ENCODE results near the gene PLAAT3.
"Not testable (repeated sequence)": the region's sequence is repeated elsewhere in the genome, so short reads cannot be mapped to it uniquely, and the experiment has no call there.

The PLAAT3 gene

DNA sequence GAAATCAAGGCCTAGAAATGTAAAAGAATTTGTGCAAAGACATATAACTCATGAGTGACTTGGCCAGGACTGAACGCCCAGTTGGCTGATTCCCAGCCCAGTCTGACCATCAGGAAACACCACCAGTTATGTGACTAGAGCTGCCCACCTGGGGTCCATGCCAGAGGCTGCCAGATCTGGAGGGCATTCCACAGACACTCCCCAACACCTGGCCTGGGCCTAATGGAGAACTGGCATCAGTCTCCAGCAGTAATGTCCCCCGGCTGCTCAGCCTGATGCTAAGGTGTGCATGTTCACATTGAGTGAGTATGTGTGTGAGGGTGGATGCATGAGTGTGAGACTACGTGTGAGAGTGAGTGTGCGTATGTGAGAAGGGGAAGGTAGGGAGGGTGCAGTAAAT is 15.7 kb downstream of the PLAAT3 start:
- ATAC-seq (ENCODE audit: low read depth), result no peak
- no peak for DNase-seq (ENCODE audit: low spot score in 2 of 2)
- Mint-ChIP-seq H3K36me3 (no peaks in the 10 kb centered on the region), H3K4me3 (no peak overlapping the region), H3K9me3 (no peaks in the 10 kb centered on the region), H3K27ac (no peak overlapping the region), H3K27me3 (no peaks in the 10 kb centered on the region), H3K4me1 (peaks cover 4% of the 10 kb centered on the region)

- no peak for DNase-seq (ENCODE audit: low spot score in 2 of 2)
- Mint-ChIP-seq H3K27me3 (no peaks in the 10 kb centered on the region), H3K9me3 (no peaks in the 10 kb centered on the region), H3K4me1 (peaks cover 4% of the 10 kb centered on the region), H3K36me3 (peaks cover 3% of the 10 kb centered on the region), H3K4me3 (no peak overlapping the region), H3K27ac (no peak overlapping the region)
- no peak for ATAC-seq (ENCODE audit: low read depth)
These were observed 18.9 kb downstream of the PLAAT3 start for GRCh38 chr11:63595296-63595695.

DNA sequence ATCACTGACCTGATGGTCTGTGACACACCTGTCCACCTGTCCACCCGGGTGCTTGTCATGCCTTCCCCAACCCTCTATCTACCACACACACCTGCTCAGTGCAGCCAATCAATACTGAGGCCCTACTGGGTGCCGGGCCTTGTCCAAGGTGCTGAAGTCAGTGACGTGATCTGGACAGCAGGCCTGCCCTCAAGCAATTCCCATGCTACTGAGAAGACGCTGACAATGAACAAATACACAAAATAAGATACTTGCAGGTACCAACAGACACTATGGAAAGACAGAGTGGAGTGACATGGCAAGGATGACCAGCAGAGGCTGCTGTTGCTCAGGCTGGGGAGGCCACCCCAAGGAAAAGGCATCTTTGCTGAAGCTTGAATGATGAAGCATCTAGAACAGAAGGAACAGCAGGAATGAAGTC is 21.2 kb downstream of the PLAAT3 start:
- ATAC-seq (ENCODE audit: low read depth) (no peak), DNase-seq (ENCODE audit: low spot score in 2 of 2) (no peak)
- Mint-ChIP-seq H3K27me3 (no peaks in the 10 kb centered on the region), H3K27ac (no peak overlapping the region), H3K36me3 (peaks cover 6% of the 10 kb centered on the region), H3K4me1 (peaks cover 4% of the 10 kb centered on the region), H3K4me3 (no peak overlapping the region), H3K9me3 (no peaks in the 10 kb centered on the region)

- Mint-ChIP-seq H3K4me1 (peaks cover 4% of the 10 kb centered on the region), H3K9me3 (no peaks in the 10 kb centered on the region), H3K27me3 (no peaks in the 10 kb centered on the region), H3K27ac (no peak overlapping the region), H3K4me3 (no peak overlapping the region), H3K36me3 (peaks cover 10% of the 10 kb centered on the region)
- no peak for DNase-seq (ENCODE audit: low spot score in 2 of 2)
- ATAC-seq (ENCODE audit: low read depth), result no peak
These were observed 24.0 kb downstream of the PLAAT3 start for GRCh38 chr11:63590024-63590788.

DNA sequence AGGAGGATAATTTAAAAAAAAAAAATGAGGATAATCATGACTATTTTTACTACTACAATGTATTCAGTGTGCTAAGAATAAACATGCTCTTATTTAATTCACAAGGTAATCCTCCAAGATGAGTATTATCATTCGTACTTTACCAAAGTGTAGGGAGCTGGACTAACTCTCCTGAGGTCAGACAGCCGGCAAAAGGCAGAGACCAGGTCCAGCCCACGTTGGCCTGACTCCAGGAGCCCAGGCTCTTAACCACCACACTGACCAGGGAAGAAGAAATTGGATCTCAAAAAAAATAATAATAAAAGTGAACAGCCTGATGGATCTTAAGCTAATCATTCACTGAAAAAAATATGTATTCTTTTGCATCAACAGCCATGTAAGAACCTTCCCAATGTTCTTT is 25.2 kb downstream of the PLAAT3 start:
- no peak overlapping the region for H3K27ac Mint-ChIP-seq

GRCh38 chr11:63586451-63587166 is 27.6 kb downstream of the PLAAT3 start:
- Mint-ChIP-seq H3K27ac (no peak overlapping the region), H3K9me3 (peaks cover 6% of the 10 kb centered on the region), H3K4me3 (no peak overlapping the region), H3K36me3 (peaks cover 14% of the 10 kb centered on the region), H3K27me3 (no peaks in the 10 kb centered on the region), H3K4me1 (no peaks in the 10 kb centered on the region)
- ATAC-seq (ENCODE audit: low read depth), result no peak
- DNase-seq (ENCODE audit: low spot score in 2 of 2), result no peak

More for the DNA sequence above, 25.2 kb downstream of the PLAAT3 start:
- ATAC-seq (ENCODE audit: low read depth) (no peak), DNase-seq (ENCODE audit: low spot score in 2 of 2) (no peak)
- Mint-ChIP-seq H3K4me3 (no peak overlapping the region), H3K9me3 (no peaks in the 10 kb centered on the region), H3K4me1 (peaks cover under 1% of the 10 kb centered on the region), H3K36me3 (peaks cover 10% of the 10 kb centered on the region), H3K27me3 (no peaks in the 10 kb centered on the region)

DNA sequence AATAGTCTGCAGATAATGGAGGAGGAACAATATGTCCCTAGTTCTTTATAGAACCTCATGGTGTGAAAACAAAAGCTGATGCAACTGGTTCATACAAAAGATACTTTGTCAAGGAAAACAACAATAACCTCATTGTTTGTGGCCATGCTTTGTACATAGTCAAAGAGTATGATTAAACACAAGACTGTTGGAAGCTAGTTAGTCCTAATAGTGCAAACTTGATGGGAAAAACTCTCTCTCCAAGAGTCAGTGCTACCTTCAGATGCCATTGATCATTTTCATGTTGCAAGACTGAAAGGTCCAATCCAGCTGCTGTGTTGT is 30.9 kb downstream of the PLAAT3 start:
- no peak overlapping the region for H3K4me3 Mint-ChIP-seq
- H3K27ac Mint-ChIP-seq, result no peak overlapping the region
- H3K9me3 Mint-ChIP-seq, result peaks cover 14% of the 10 kb centered on the region
- H3K36me3 Mint-ChIP-seq, result peaks cover 18% of the 10 kb centered on the region
- ATAC-seq (ENCODE audit: low read depth), result no peak
- no peaks in the 10 kb centered on the region for H3K4me1 Mint-ChIP-seq
- no peak for DNase-seq (ENCODE audit: low spot score in 2 of 2)
- H3K27me3 Mint-ChIP-seq, result no peaks in the 10 kb centered on the region

GRCh38 chr11:63581224-63581623 is 33.0 kb downstream of the PLAAT3 start:
- H3K27me3 Mint-ChIP-seq; H3K27ac Mint-ChIP-seq; H3K4me3 Mint-ChIP-seq; ATAC-seq (ENCODE audit: low read depth); H3K4me1 Mint-ChIP-seq; DNase-seq (ENCODE audit: low spot score in 2 of 2): not testable (repeated sequence)
- Mint-ChIP-seq H3K9me3 (peaks cover 16% of the 10 kb centered on the region), H3K36me3 (peaks cover 17% of the 10 kb centered on the region)

GRCh38 chr11:63578882-63579281 is 35.4 kb downstream of the PLAAT3 start:
- H3K27me3 Mint-ChIP-seq; H3K4me1 Mint-ChIP-seq; ATAC-seq (ENCODE audit: low read depth); H3K4me3 Mint-ChIP-seq; H3K27ac Mint-ChIP-seq; DNase-seq (ENCODE audit: low spot score in 2 of 2): not testable (repeated sequence)
- Mint-ChIP-seq H3K36me3 (peaks cover 19% of the 10 kb centered on the region), H3K9me3 (peaks cover 16% of the 10 kb centered on the region)

DNA sequence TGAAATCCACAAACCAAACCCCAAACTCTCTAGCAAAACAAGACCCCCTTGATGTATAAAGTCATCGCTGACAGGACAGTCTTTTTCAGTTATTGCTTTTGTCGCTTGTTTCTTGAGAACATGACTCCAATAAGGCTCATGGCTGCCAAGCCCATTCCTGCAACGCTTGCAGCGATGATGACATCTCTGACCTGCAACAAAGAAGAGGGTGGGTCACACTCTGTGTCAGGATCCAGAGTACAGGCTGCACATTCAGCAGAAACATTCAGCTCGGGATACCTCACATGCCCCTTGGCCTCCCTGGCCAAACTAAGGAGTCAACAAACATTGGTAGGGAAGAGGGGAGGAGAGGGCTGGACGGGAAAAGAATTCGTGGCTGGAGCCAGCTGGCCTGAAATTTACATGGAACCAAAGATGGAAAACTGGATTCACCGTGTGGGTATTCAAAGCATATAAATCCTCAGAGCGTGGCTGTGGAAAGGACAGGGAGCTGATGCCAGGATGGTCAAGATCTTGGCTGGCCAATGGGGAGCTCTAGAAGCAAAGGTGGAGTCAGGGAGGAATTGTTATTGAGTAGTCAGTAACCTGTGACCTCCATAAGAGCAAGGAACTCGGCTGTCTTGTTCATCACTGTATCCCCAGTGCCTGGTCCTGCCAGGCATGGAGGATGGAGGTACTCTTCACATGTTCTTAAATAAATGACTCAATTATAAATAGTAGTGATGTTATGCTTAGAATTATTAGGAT is 39.2 kb downstream of the PLAAT3 start:
- DNase-seq (ENCODE audit: low spot score in 2 of 2) (no peak), ATAC-seq (ENCODE audit: low read depth) (no peak)
- Mint-ChIP-seq H3K27me3 (no peaks in the 10 kb centered on the region), H3K4me3 (peak overlapping the region; percentile 72), H3K4me1 (peaks cover 29% of the 10 kb centered on the region), H3K36me3 (peaks cover 9% of the 10 kb centered on the region), H3K9me3 (peaks cover 2% of the 10 kb centered on the region), H3K27ac (no peak overlapping the region)

DNA sequence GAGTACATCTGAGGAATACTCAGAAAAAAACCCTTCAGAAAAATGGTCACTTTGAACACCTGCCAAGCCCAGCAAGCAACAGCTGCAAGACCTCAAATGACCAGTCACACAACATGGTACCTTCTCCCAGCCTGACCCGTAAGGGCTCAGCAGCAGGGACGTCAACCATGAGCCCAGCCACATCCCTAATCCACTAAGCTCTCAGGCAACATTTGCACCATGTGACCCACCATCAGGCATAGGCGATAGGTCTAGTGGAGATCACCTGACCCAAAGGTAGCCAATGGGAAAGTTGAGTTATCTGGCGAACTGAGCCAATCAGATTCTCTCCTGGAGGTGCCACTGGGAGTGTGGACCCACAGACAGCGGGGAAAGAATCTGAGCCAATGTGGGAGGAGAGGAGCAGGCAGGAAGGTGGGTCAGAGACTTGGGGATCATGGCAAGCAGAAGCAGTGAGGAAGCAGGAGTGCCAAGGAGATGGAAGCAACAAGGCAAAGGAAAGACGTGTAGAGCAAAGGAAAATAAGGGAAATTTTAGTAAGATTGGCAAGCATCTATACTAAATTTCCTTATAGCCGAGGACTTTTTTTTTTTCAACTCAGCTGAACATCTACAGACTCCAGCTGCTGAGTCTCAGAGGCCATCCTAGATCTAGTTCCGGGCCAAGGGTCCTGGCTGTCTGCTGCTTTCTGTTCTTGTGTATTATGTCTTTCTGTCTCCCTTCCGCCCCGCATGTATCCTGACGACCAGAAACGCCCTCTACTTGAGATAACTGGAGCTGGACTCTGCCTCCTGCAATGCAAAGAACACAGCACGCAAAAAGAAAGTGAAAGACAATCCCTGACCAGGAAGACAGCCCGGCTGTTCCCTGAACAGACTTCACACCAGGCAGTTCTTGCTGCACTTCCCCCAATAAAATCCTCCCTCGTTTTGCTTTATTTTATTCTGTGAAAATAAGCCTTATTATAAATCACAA is 40.1 kb downstream of the PLAAT3 start:
- no peaks in the 10 kb centered on the region for H3K27me3 Mint-ChIP-seq
- H3K4me3 Mint-ChIP-seq, result peak overlapping the region; percentile 72
- no peak overlapping the region for H3K27ac Mint-ChIP-seq
- peaks cover 9% of the 10 kb centered on the region for H3K36me3 Mint-ChIP-seq
- H3K9me3 Mint-ChIP-seq, result peaks cover 2% of the 10 kb centered on the region
- DNase-seq (ENCODE audit: low spot score in 2 of 2) (no peak), ATAC-seq (ENCODE audit: low read depth) (no peak)
- H3K4me1 Mint-ChIP-seq, result peaks cover 29% of the 10 kb centered on the region

DNA sequence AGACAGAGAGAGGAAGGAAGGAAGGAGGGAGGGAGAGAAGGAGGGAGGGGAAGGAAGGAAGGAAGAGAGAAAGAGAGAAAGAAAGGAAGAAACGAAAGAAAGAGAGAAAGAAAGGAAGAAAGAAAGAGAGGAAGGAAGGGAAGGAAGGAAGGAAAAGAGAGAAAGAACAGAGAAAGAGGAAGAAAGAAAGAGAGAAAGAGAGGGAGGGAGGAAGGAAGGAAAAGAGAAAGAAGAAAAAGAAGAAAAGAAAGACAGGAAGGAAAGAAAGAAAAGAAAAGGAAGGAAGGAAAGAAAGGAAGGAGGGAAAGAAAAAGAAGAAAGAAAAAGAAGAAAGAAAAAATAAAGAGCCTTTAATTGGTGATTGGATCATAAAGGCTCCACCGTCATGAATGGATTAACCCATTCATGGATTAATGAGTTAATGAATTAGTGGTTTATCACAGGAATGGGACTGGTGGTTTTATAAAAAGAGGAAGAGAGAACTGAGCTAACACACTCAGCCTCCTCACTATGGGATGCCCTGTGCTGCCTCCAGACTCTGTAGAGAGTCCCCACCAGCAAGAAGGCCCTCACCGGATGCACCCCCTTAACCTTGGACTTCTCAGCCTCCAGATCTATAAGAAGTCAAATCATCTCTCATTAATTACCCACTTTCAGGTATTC is 42.1 kb downstream of the PLAAT3 start:
- Mint-ChIP-seq H3K9me3 (no peaks in the 10 kb centered on the region), H3K36me3 (peaks cover 4% of the 10 kb centered on the region), H3K4me1 (peaks cover 33% of the 10 kb centered on the region), H3K4me3 (no peak overlapping the region), H3K27ac (peak overlapping the region; percentile 85), H3K27me3 (no peaks in the 10 kb centered on the region)
- DNase-seq (ENCODE audit: low spot score in 2 of 2), result peak in 1 of 2 donors; percentile 44
- peak; percentile 77 for ATAC-seq (ENCODE audit: low read depth)

GRCh38 chr11:63569570-63569969 is 44.7 kb downstream of the PLAAT3 start:
- H3K27ac Mint-ChIP-seq, result peak overlapping the region; percentile 100
- no peaks in the 10 kb centered on the region for H3K9me3 Mint-ChIP-seq
- H3K4me1 Mint-ChIP-seq, result peaks cover 40% of the 10 kb centered on the region
- H3K36me3 Mint-ChIP-seq, result peaks cover 4% of the 10 kb centered on the region
- H3K4me3 Mint-ChIP-seq, result no peak overlapping the region
- ATAC-seq (ENCODE audit: low read depth) (no peak), DNase-seq (ENCODE audit: low spot score in 2 of 2) (no peak)
- no peaks in the 10 kb centered on the region for H3K27me3 Mint-ChIP-seq

Data from memory B cell (primary cell).